C4-2B (cell line): ENCODE results near the gene PCGF5.

Experiments
- ZFX ChIP-seq: fragments of 450-650 bp; IDR thresholded peaks from 2 replicates; pipeline ENCODE4 v1.6.1; 2017
- TF ChIP-seq, protein P1 (sequence below): fragments of 450-650 bp; conservative IDR thresholded peaks from 2 replicates; pipeline ENCODE4 v1.5.1; 2017; ENCODE audit warnings: mild to moderate bottlenecking

- TF ChIP-seq, protein P1, sequence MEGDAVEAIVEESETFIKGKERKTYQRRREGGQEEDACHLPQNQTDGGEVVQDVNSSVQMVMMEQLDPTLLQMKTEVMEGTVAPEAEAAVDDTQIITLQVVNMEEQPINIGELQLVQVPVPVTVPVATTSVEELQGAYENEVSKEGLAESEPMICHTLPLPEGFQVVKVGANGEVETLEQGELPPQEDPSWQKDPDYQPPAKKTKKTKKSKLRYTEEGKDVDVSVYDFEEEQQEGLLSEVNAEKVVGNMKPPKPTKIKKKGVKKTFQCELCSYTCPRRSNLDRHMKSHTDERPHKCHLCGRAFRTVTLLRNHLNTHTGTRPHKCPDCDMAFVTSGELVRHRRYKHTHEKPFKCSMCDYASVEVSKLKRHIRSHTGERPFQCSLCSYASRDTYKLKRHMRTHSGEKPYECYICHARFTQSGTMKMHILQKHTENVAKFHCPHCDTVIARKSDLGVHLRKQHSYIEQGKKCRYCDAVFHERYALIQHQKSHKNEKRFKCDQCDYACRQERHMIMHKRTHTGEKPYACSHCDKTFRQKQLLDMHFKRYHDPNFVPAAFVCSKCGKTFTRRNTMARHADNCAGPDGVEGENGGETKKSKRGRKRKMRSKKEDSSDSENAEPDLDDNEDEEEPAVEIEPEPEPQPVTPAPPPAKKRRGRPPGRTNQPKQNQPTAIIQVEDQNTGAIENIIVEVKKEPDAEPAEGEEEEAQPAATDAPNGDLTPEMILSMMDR: no peak
- no peak for TF ChIP-seq ZFX
Measured at GRCh38 chr10:91196268-91197048, 24.0 kb upstream of the PCGF5 start.
